NCI-H1930 (cell line): ENCODE measurements around the gene HES1.

Experiments
- DNase-seq, 2 experiments: peaks; one replicate each; lab custom pipeline; 2025; lab: John Stamatoyannopoulos, UW

HES1 gene

GRCh38 chr3:194167480-194168282 lies 31.7 kb downstream of the HES1 start:
- DNase-seq = no peak

- DNase-seq = no peak
Measured at GRCh38 chr3:194168994-194169393, 33.0 kb downstream of the HES1 start.

- DNase-seq = no peak
Measured at GRCh38 chr3:194169595-194169994, 33.6 kb downstream of the HES1 start.

GRCh38 chr3:194170793-194171192 lies 34.8 kb downstream of the HES1 start:
- no peak for DNase-seq

- DNase-seq = no peak
Measured at GRCh38 chr3:194174406-194174805, 38.5 kb downstream of the HES1 start.

GRCh38 chr3:194174980-194175379 lies 39.0 kb downstream of the HES1 start:
- no peak for DNase-seq

- peak in 1 of 2 experiments; percentile 62 for DNase-seq
Measured at GRCh38 chr3:194176274-194176991, 40.5 kb downstream of the HES1 start.

- DNase-seq = no peak
Measured at GRCh38 chr3:194177141-194177540, 41.2 kb downstream of the HES1 start.

GRCh38 chr3:194178128-194178527 lies 42.2 kb downstream of the HES1 start:
- DNase-seq = no peak

GRCh38 chr3:194178669-194179068 lies 42.7 kb downstream of the HES1 start:
- no peak for DNase-seq

- DNase-seq = no peak
Measured at GRCh38 chr3:194180570-194180969, 44.6 kb downstream of the HES1 start.

- no peak for DNase-seq
Measured at GRCh38 chr3:194181612-194182529, 45.9 kb downstream of the HES1 start.

GRCh38 chr3:194183271-194183670 lies 47.3 kb downstream of the HES1 start:
- DNase-seq = no peak

- peak; percentile 72 to 82 for DNase-seq
Measured at GRCh38 chr3:194184265-194184751, 48.4 kb downstream of the HES1 start.

- DNase-seq = no peak
Measured at GRCh38 chr3:194184801-194185200, 48.9 kb downstream of the HES1 start.

GRCh38 chr3:194185221-194185620 lies 49.3 kb downstream of the HES1 start:
- no peak for DNase-seq

- DNase-seq = no peak
Measured at GRCh38 chr3:194187233-194187944, 51.4 kb downstream of the HES1 start.
